ENCODE measurements around the gene FPR1. TPM values are rescaled to one million over a fixed set of nuclear protein-coding genes. Genes with fewer than 3 reads are reported as not detected.

FPR1 gene
- total RNA-seq, 2 donors from 2014 or later: not detected

DNA sequence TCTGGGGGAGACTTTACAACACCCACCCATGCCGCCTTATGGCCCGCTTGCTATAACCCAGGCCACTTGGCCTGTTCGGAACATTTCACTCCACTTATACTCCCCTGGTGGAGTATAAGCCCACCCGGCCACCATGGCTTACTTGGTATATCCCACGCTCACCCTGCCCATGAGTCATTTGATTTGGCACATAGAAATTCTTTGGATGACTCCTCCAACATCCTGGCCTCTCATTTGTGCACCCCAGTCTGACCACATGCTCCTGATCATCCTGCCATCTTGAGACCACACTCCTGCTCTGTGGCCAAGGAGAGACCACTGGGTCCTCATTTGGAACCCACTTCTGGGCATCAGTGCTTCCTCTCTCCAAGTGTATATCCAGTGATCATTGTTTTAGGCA lies 53.4 kb downstream of the FPR1 start:
- Mint-ChIP-seq H3K36me3 (ENCODE audit: low read depth) (peaks cover 4% of the 10 kb centered on the region), H3K4me3 (no peak overlapping the region), H3K27ac (no peak overlapping the region), H3K9me3 (no peaks in the 10 kb centered on the region), H3K27me3 (no peaks in the 10 kb centered on the region), H3K4me1 (peaks cover 17% of the 10 kb centered on the region)
- no peak for ATAC-seq (replicated peaks)

GRCh38 chr19:51697169-51697776 lies 54.4 kb downstream of the FPR1 start:
- Mint-ChIP-seq H3K36me3 (ENCODE audit: low read depth) (peaks cover 4% of the 10 kb centered on the region), H3K9me3 (no peaks in the 10 kb centered on the region), H3K27me3 (no peaks in the 10 kb centered on the region), H3K4me1 (peaks cover 6% of the 10 kb centered on the region), H3K27ac (no peak overlapping the region), H3K4me3 (no peak overlapping the region)
- ATAC-seq (replicated peaks): no peak

DNA sequence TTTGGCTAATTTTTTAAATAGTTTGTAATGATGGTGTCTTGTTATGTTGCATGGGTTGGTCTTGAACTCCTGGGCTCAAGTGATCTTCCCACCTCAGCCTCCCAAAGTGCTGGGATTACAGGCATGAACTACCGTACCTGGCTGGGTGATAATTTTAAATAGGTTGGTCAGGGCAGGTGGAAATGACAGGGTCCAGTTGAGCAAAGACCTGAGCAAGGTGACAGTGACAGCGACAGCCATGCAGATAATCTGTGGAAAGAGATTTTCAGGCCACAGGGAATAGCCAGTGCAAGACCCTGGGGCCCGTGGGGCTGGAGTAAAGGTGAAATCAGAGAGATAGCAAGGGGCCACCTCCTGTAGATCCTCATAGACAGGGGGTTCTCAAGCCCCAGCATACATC lies 55.1 kb downstream of the FPR1 start:
- H3K36me3 Mint-ChIP-seq (ENCODE audit: low read depth): peaks cover 4% of the 10 kb centered on the region
- ATAC-seq (replicated peaks): no peak
- no peak overlapping the region for H3K4me3 Mint-ChIP-seq
- H3K9me3 Mint-ChIP-seq: no peaks in the 10 kb centered on the region
- H3K27me3 Mint-ChIP-seq: no peaks in the 10 kb centered on the region
- peaks cover 8% of the 10 kb centered on the region for H3K4me1 Mint-ChIP-seq
- H3K27ac Mint-ChIP-seq: no peak overlapping the region

Other genes with a start within 250 kb of the FPR1 start
- gene SIGLEC6, start 220.2 kb downstream of the FPR1 start, total RNA-seq: not detected
- gene ZNF175, start 180.6 kb downstream of the FPR1 start, total RNA-seq: 10 to 100 TPM in 1 of 2 donors, 1 to 10 TPM in 1; 8.0 to 16.9 TPM
- not detected for gene SIGLEC5, start 121.5 kb downstream of the FPR1 start, total RNA-seq
- gene SIGLEC14, start 105.1 kb downstream of the FPR1 start, total RNA-seq: not detected
- 10 to 100 TPM in 1 of 2 donors, 1 to 10 TPM in 1; 3.2 to 18.3 TPM for gene SPACA6, start 58.5 kb downstream of the FPR1 start, total RNA-seq
- not detected for gene HAS1, start 27.9 kb downstream of the FPR1 start, total RNA-seq
- not detected for gene FPR2, start 9.3 kb upstream of the FPR1 start, total RNA-seq
- not detected for gene FPR3, start 43.3 kb upstream of the FPR1 start, total RNA-seq
- 1 to 10 TPM; 5.2 to 5.7 TPM for gene ZNF577, start 136.1 kb upstream of the FPR1 start, total RNA-seq
- 1 to 10 TPM; 4.4 to 6.9 TPM for gene ZNF649, start 153.1 kb upstream of the FPR1 start, total RNA-seq
- gene ZNF613, start 175.6 kb upstream of the FPR1 start, total RNA-seq: 1 to 10 TPM; 3.5 to 4.3 TPM
- gene ZNF350, start 235.0 kb upstream of the FPR1 start, total RNA-seq: 10 to 100 TPM in 1 of 2 donors, 1 to 10 TPM in 1; 6.2 to 12.8 TPM